ENCODE measurements around the gene LANCL1. TPM values are rescaled to one million over a fixed set of nuclear protein-coding genes. Genes with fewer than 3 reads are reported as not detected.

LANCL1 gene, protein sequence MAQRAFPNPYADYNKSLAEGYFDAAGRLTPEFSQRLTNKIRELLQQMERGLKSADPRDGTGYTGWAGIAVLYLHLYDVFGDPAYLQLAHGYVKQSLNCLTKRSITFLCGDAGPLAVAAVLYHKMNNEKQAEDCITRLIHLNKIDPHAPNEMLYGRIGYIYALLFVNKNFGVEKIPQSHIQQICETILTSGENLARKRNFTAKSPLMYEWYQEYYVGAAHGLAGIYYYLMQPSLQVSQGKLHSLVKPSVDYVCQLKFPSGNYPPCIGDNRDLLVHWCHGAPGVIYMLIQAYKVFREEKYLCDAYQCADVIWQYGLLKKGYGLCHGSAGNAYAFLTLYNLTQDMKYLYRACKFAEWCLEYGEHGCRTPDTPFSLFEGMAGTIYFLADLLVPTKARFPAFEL
- 19.5 and 22.7 TPM in 2 replicates for total RNA-seq

DNA sequence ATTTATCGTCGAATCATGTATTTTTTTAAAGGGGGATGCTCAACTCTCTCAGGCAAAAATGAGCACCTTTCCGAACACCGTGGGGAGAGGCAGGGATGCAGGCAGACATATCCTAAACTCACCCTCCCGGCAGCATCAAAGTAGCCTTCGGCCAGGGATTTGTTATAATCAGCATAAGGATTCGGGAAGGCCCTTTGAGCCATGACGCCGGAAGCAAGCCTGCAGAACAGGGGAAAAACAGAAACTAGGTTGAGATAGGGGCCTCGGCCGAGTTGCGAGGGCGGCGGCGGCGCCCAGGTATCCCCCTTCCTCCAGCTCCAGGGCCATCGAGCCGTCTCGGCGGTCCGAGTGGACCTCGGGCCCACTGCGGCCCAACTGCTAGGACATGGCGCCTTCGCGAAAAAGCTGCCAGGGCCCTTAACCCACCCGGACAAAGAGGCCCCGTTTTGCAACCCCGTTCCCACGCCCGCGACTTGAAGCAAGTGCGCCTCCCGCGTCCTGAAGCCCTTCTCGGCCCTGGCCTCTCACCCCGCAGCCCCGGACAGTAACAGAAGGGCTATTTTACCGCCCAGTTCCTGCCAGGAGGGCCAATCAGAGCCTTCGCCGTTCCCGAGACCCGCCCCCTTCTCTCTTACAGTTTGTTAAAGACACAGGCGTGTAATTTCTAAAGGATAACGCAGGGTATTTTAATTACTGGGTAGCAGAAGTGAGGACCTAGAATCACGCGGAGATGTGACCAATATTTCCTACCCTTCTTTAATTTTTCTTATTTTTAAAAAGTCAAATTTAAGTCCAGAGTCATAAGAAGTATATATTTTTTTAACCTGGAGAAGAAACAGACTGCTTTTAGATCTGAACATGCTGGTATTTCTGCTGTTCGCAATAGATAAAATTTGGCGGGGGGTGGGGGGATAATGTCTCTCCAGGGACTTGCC, at the start of gene LANCL1:
LANCL1 (minus strand) TSS at position 566 of the 935 bp plus-strand sequence; CDS start at position 203, 363 bp downstream.
- no peak for FAIRE-seq
- peak; percentile 78 for DNase-seq (ENCODE audit: low read depth)
- Histone ChIP-seq H3K36me3 (ENCODE audit: control insufficient read depth, insufficient read depth, low read length) (peaks cover 4% of the 10 kb centered on the region), H3K4me3 (ENCODE audit: low read depth, low read length) (peak within 1 kb of the TSS; percentile 85), H3K27me3 (ENCODE audit: control insufficient read depth, insufficient read depth, low read length) (no peaks in the 10 kb centered on the region)
- TF ChIP-seq, protein P1, sequence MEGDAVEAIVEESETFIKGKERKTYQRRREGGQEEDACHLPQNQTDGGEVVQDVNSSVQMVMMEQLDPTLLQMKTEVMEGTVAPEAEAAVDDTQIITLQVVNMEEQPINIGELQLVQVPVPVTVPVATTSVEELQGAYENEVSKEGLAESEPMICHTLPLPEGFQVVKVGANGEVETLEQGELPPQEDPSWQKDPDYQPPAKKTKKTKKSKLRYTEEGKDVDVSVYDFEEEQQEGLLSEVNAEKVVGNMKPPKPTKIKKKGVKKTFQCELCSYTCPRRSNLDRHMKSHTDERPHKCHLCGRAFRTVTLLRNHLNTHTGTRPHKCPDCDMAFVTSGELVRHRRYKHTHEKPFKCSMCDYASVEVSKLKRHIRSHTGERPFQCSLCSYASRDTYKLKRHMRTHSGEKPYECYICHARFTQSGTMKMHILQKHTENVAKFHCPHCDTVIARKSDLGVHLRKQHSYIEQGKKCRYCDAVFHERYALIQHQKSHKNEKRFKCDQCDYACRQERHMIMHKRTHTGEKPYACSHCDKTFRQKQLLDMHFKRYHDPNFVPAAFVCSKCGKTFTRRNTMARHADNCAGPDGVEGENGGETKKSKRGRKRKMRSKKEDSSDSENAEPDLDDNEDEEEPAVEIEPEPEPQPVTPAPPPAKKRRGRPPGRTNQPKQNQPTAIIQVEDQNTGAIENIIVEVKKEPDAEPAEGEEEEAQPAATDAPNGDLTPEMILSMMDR (IDR thresholded peaks at IDR 0.05; ENCODE audit: insufficient read depth, low read length, severe bottlenecking) = no peak

DNA sequence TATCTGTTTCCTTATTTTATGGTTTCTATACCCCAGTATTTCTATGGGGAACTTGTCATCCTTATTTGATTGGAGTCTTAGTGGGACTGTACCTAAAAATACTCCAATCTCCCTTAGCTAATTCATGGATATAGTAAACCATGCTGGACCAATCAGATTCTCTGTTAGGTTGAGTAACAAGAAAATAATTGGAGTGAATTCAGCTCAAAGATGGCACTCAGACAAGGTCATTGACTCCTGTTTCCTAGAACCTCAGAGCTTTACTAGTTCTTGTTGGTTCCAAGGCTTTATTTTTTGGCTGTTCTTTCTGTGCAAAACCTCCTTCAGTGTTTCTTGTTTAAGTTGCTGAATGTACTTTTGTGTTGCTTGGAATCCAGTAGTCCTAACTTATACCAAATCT, 48.0 kb upstream of the LANCL1 start:
- H3K36me3 ChIP-seq (ENCODE audit: control insufficient read depth, insufficient read depth, low read length) = no peaks in the 10 kb centered on the region
- H3K4me3 ChIP-seq (ENCODE audit: low read depth, low read length) = no peak overlapping the region
- DNase-seq (ENCODE audit: low read depth) = no peak
- FAIRE-seq = no peak
- TF ChIP-seq, protein P1 (IDR thresholded peaks at IDR 0.05; ENCODE audit: insufficient read depth, low read length, severe bottlenecking) = no peak
- H3K27me3 ChIP-seq (ENCODE audit: control insufficient read depth, insufficient read depth, low read length) = no peaks in the 10 kb centered on the region

DNA sequence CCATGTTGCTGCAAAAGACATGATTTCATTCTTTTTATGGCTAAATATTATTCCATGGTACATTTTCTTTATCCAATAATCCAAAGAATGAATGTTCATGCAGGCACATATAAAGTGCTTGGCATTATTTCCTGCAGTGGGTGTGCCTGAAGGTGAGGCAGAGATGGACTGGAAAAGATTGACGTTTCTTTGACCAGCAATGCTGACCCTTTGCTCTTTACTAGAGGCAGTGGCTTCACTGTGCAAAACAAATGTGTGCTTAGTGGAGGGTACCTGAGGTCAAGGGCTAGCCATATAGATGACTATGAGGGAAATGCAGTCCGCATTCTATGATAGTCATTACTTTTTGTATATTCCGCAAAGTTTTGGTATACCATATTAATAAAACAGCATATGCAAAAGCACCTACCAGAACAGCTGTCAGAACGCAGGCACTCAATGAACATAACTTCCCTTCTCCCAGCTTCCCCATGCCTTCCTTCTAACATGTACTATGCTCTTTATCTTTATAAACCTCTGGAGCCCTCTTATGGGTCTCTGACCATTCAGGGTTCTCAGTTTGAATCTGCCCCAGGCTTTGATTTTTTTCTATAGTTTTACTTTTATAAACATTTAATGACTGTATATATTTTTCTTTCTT, 47.2 kb upstream of the LANCL1 start:
- FAIRE-seq (no peak), DNase-seq (ENCODE audit: low read depth) (no peak)
- TF ChIP-seq, protein P1 (IDR thresholded peaks at IDR 0.05; ENCODE audit: insufficient read depth, low read length, severe bottlenecking) = no peak
- H3K4me3 ChIP-seq (ENCODE audit: low read depth, low read length) = no peak overlapping the region
- no peaks in the 10 kb centered on the region for H3K36me3 ChIP-seq (ENCODE audit: control insufficient read depth, insufficient read depth, low read length)
- H3K27me3 ChIP-seq (ENCODE audit: control insufficient read depth, insufficient read depth, low read length) = no peaks in the 10 kb centered on the region

DNA sequence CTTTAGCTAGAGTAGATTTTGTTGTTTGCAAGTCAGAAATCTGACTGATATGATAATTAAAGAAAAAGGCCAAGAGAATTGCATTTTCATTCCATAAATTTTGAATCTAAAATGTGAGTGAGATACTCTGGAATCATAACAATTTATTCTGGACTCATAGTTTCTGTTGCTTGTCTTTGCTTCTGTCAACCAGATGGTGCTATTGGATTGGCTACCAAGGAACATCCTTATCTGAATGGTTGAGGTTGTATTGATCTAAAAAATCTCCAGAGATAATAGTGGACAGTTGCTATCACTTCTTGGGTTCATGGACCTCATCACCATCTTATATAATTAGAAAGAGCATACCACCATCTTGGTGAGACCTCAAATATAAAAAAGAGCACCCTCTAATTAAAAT, 45.8 kb upstream of the LANCL1 start:
- H3K27me3 ChIP-seq (ENCODE audit: control insufficient read depth, insufficient read depth, low read length) = no peaks in the 10 kb centered on the region
- no peak overlapping the region for H3K4me3 ChIP-seq (ENCODE audit: low read depth, low read length)
- DNase-seq (ENCODE audit: low read depth) (no peak), FAIRE-seq (no peak)
- H3K36me3 ChIP-seq (ENCODE audit: control insufficient read depth, insufficient read depth, low read length) = no peaks in the 10 kb centered on the region
- TF ChIP-seq, protein P1 (IDR thresholded peaks at IDR 0.05; ENCODE audit: insufficient read depth, low read length, severe bottlenecking) = no peak

DNA sequence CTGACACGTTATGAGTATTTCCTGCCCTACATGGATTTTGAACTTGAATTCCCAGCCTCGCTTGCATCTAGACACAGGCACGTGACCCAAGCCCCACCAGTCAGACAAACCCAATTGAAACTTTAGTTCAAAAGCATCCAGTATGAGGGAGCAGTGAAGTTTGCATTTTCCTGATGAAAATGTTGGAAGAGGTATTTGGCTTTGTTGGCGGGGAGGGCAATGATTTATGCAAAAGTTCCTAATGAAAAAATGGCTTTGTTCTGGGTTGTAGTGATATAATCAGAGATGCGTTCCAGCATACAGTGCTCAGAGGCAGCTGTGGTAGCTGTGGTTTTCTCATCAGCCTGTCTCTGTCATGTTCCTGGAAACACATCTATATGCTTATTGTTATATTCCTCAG, 43.0 kb upstream of the LANCL1 start:
- no peak for DNase-seq (ENCODE audit: low read depth)
- H3K4me3 ChIP-seq (ENCODE audit: low read depth, low read length) = no peak overlapping the region
- no peaks in the 10 kb centered on the region for H3K27me3 ChIP-seq (ENCODE audit: control insufficient read depth, insufficient read depth, low read length)
- FAIRE-seq = no peak
- TF ChIP-seq, protein P1 (IDR thresholded peaks at IDR 0.05; ENCODE audit: insufficient read depth, low read length, severe bottlenecking) = no peak
- no peaks in the 10 kb centered on the region for H3K36me3 ChIP-seq (ENCODE audit: control insufficient read depth, insufficient read depth, low read length)
